HG02642 (cell line): Measurements from ENCODE around the gene ING4.
"Not testable (repeated sequence)": the region's sequence is repeated elsewhere in the genome, so short reads cannot be mapped to it uniquely, and the experiment has no call there.

Experiments used
- ATAC-seq: cut with Tn5 transposase; IDR thresholded peaks from one replicate; pipeline ENCODE4 v1.9.1; 2021; ENCODE audit warnings: mild to moderate bottlenecking; ENCODE audit not compliant: unreplicated experiment, poor library complexity

The ING4 gene

DNA sequence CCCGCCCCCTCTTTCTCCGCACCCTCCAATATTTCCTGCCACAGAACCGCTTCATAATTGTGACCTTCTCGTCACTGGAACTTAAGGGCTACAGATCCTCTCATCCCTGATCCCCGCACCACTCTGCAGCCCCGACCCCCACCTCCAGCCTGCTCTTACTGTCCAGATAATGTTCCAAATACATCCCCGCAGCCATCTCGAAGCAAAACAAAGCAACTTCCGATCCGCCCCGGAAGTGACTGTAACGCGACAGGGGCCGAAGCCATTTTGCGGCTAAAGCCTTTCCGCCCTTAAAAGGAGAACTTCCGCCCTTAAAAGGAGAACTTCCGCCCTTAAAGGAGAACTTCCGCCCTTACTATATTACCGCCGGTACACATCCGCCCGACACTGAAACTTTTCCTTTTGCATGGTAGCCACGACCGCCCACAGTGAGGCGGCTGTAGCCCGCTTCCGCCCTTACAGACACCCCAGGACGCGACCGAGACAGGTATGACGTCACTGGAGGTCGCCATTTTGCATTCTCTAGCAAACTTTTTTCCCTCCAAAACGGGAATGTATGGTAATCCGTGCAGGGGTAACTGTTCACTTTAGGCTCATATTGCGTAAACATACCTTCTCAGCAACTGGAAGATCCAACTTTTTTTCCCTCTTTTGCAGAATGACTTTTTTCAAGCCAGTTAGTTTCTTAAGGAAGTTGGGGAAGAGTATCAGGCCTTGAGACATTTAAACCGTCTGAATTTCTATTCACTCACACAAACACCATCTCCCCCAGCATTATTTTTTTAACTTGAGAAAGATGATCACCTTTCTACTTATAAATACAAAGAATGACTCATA lies at the start of gene ING4:
TSS of gene ING4 (minus strand) at position 214 of the 837 bp plus-strand sequence. CDS start at position 196, 18 bp downstream.
- ATAC-seq: peak; percentile 97

DNA sequence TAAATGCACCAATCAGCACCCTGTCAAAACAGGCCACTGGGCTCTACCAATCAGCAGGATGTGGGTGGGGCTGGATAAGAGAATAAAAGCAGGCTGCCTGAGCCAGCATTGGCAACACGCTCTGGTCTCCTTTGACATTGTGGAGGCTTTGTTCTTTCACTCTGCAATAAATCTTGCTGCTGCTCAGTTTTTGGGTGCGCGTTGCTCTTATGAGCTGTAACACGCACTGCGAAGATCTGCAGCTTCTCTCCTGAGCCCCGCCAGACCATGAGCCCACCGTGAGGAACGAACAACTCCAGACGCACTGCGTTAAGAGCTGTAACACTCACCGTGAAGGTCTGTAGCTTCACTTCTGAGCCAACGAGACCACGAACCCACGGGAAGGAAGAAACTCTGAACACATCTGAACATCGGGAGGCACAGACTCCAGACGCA lies 46.1 kb upstream of the ING4 start:
- ATAC-seq: no peak

DNA sequence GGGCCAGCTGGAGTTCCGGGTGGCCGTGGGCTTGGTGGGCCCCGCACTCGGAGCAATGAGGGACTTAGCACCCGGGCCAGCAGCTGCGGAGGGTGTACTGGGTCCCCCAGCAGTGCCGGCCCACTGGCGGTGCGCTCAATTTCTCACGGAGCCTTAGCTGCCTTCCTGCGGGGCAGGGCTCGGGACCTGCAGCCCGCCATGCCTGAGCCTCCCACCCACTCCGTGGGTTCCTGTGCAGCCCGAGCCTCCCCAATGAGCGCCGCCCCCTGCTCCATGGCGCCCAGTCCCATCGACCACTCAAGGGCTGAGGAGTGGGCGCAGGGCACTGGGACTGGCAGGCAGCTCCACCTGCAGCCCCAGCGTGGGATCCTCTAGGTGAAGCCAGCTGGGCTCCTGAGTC lies 45.4 kb upstream of the ING4 start:
- ATAC-seq: not testable (repeated sequence)

DNA sequence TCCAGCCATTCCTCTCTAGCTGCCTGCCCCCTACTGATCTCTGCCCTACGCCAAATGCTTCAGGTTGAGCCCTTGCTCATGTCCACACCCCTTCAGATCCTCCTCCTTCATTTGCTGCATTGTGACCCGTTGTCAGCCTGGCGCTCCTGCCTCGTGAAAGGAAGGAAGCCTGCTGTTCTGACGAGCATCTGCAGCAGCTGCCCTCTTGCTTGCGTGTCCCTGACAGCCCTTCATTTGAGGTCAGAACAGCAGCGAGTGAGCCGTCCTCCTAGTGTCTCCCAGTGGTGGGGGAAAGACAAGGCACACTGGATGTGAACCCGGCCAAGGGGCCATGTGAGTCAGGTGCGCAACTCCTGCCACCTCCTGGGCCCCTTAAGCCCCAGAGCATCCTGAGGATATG lies 40.7 kb upstream of the ING4 start:
- ATAC-seq: no peak

DNA sequence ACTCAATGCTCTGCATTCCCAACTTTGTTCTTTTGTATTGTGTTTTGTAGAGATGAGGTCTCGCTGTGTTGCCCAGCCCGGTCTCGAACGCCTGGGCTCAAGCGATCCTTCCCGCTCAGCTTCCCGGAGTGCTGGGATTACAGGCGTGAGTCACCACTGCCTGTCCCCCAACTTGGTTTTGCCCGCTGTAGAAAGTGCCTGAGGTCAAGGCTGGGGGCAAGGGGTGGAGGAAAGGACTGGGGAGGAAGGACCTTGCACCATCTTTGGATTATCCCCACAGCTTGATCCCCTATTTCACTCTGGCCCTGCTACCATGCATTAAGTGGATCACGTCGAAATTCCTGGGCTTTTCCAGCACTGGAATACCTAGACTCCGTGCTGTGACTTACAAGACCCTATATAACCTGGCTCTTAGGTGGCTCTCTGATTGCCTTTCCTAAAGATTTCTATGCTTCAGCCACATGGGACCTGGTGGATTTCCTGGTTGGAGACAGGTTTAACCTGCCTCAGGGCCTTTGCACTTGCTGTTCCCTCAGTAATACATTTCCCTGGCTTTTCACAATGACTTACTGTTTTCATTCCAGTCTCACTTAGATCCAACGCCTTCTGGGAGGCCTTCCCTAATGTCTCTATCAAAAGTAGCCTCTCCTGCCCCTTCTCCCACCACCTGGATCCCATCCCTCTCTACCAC lies 38.3 kb upstream of the ING4 start:
- ATAC-seq: no peak

DNA sequence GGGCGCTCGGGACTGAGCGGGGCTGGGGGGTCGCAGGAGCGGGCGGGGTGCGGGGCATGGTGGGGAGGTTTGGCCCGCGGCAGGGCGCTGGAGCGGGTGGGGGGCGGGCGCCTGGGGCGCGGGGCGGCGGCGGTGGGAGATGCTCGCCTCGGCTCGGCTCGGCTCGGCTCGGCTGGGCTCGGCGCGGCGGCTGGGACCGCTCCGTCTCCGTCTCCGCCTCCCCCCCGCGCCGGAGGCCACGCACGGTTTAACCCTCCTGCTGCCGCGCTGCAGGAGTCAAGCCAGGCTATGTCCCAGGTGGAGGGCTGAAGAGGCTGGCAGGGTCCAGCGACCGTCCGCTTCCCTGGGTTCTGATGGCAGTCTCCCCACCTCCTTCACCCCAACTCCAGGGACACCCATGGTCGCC lies 37.7 kb upstream of the ING4 start, which contains the start of gene PIANP:
TSS of gene PIANP (minus strand) at position 170 of the 406 bp plus-strand sequence. CDS start 2,754 bp downstream, outside the sequence.
- no peak for ATAC-seq

DNA sequence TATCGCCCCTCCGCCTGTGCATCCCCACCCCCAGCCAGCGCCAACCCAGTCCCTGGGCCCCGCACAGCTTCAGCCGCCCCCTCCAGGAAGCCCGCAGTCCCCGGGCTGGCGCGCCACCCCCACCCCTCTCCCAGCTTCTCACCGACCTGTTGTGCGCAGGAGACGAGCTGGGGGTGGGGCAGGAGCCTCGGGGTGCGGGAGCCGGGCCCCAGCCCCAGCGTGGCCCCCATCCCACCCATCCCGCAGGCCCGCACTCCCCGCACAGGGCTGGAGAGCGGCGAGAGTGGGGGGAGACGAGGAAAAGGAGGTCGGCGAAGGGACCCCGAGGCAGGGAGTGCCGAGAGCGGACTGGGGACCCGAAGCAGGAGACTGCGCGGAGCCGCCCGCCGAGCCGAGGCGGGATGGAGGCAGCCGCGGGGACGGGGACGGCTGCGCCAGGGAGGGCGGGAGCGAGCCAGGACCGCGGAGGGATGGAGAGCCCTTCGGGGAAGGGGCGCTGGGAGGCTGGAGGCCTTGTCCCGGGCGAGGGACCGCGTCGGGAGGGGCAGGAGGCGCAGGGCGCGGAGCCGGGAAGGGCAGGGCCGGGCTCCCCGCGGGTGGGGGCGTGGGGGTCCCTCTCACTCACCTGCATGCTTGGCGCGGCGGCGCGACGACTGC lies 37.2 kb upstream of the ING4 start:
- no peak for ATAC-seq

DNA sequence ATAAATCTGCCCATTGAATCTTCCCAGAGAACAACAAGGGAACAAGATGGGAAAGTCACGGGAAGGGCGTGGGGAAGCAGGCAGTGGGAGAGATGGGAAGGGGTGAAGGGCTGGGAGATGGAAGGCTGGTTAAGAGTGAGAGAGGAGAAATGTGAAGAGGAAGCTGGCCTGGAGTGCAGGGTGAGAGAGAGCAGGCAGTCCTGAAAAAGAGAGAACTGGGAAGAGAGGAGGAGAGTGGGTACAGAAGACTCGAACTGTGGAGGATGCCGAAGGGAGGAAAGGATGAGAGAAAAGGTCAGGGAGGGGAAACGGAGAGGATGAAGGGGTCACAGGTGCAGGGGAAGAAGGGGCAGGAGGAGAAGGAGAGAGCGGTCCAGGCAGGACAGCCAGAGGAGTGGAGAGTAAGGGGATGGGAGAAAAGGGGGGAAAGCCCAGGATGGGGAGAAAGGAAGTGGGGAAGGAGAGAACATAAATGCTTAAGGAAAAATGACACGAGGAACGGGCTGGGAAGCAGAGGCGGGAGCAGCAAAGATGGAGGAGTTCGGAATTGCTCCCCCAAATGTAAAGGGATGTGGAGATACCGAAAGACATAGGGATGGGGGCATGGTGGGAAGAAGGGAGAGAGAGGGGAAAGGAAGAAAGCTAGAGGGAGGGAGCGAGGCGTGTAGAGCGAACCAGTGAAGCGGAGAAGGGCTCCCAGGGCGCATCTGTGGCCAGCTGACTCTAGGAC lies 36.5 kb upstream of the ING4 start:
- no peak for ATAC-seq

DNA sequence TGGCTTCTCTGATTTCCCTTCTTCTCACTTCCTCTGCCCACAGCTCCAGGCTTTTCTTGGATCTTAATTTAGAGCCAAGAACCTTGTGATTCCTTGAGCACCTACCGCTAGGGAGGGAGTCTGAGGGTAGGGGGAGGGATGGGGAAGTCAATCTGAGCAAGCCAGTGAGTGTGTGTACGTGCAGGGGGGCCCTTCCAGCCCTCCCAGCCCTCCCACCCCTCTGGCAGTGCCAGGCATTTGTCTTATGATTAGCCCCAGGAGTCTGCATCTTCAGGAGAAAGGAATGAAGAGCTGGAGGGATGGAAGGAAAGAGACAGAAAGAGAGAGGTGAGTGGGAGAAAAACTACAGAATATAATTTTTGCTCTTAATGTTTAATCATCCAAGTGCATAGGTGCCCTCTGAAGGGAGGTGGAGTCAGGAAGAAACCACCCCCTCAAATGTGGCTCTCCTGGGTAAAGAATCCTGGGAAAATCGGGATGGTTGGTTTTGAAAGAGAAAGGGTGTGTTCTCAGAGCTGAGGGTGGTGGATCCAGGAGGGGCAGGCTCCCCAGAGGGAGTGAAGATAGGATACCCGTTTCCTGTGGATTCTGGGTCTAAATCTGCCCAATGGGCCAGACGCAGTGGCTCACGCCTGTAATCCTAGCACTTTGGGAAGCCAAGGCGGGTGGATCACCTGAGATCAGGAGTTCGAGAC lies 35.6 kb upstream of the ING4 start:
- no peak for ATAC-seq

DNA sequence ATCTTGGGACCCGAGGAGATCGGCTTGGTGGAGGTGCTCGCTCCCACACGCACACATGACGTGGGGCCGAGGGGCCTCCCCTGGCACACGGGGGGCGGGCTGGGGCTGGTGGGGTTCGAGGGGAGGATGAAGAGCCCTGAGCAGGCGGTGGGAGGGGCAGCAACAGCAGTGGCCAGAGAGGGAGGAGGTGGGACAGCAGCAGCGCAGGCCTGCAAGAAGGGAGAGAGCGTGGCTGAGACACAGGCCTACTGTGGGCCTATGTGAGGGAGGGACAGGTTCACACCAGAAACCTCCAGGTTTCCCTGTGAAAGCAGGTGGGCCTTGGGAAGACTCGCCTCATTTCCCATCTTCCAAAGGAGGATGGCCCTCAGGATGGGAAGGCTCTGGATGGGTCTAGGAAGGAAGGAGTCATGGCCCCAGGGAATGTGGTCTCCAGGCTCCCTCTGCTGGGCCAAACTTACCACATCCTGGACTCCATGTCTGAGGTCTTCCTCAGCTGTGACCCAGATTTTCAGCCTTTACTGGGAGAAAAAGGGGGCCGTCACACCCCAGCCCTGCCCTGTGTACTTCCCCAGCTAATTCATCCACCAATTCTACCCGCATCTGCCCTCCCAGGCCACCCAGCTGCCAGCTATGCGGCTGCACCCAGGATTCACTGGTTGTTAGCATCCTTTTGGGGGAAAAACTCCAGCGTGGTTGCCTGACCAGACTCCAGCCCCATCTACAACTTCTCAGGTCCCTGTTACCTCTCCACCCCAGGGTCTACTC lies 34.8 kb upstream of the ING4 start:
- ATAC-seq: no peak

DNA sequence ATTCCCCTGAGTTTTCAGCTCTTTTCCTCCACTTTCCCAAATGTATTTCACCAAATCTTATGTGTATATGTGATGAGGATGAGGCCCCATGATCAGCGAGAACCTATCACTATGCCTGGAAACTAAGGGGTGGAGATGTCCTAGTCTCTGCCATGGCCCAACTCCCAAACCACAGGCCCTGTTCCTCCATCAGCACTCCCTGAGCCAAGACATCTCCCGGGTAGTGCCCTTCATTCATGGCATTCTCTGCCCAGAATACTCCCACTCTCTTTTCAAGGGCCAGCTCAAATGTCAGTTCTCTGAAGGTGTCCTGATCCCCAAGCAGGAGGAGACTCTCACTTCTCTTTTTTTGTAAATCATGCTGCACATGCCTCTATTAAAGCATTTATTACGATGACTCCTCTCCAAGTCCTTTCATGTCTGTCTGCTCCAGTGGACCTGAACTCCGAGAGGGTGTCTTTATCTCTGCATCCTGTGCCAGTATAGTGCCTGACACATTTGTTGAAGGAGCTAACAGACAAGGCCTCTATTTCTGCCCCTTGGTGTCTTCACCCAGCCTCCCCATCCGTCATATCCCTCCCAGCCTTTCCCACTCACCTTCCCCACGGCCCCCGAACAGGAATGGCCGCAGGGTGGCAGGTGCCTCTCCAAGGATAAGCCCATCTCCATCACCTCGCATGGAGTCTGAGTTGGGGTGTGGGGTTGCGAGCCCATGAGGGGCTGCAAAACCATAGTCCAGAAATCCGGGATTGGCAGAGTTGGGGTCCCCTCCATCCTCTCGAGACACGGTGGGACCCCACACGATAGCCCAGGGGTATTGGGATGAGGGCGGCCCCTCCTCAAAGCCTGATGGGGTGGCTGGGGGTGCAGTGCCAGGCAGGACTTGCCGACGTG lies 34.0 kb upstream of the ING4 start:
- no peak for ATAC-seq

DNA sequence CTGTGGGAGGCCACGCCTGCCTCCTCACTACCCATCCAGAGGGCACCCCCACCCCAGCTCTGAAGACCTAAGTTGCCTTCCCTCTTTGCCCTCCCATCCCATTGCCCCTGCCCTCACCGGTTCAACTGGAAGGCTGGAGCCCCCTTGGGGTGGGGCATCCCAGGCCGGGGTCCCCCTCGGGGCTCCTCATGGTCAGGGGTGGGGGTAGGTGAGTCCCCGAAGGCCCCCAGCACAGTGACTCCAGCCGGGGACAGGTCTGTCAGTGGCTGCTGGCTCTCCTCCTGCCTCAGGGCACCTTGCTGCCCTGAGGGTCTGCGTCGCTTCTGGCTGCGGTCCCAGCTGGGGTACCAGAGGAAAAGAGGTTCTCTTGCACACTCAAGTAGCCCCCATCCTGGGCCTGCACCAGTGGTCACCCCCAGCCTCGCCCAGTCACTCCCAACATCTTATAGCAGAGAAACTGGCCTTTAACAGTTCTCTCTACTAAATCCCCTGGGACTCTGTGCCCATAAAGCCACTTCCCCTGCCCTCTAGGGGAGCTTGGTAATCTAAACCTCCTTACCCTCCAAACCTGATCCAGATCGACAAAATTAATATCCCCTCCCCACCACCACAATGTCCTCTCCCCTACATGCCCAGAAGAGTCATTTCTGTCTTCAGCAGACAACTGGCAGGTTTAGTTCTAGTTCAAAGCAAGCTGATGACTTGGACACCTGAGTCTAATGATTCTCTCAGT lies 32.6 kb upstream of the ING4 start:
- no peak for ATAC-seq

DNA sequence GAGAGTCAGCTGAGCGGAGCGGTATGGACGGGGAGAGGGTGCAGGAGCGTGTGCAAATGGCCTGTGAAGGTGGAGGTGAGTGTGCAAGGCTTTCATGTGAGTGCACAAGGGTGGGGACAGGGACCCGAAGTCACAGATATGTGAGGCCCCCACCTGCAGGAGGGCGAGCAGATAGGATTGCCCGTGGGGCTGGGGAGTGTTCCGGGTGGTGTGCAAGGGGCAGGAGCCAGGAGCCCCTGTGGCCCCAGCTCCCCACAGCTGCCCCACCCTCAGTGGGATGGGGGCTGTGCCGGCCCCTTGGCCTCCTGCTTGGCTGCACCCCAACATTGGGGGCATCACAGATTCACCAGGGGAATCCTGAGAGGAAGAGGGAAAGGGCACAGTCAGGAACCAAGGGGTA lies 31.8 kb upstream of the ING4 start:
- no peak for ATAC-seq

DNA sequence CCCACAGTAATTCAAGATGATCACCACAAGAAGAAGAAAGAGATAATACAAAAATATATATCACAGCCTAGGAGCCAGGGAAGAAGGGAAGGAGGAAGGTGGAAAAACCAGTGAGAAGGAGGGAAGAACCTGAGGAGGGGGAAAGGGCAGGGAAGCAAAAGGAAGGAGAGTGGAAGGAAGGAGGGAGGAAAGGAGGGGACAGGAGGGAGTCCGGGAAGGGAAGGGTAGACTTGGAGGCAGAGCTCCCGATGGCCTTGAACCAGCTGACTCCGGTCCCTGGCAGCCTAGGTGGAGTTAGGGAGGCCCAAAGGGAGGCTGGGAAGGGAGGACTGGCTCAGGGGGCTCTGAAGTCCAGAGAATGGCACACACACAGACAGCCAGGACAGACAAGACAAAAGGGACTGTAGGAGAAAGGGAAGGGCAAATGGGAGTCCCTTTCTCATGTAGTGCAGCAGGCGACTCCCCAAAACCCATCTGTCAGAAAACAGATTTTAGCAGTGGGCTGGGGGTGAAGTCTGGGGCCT lies 31.0 kb upstream of the ING4 start:
- ATAC-seq: no peak

DNA sequence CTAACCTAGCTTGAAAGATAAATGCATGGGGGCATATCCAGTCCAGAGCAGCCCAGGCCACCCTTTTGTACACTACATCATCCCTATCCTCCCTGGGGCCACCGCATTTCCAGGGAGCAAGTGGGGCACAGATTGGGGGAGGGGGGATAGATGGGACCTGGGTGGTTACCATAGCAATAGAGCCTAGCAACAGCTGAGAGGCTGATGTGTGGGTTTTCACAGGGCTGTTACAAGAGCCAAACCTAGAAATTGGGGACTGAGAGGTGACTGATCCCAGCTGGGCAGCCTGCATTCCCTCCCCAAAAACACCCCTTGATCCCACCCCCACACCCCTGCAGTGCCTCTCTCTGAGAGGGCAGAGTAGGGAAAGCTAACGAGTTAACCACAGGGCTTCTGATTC lies 30.0 kb upstream of the ING4 start:
- ATAC-seq: no peak

DNA sequence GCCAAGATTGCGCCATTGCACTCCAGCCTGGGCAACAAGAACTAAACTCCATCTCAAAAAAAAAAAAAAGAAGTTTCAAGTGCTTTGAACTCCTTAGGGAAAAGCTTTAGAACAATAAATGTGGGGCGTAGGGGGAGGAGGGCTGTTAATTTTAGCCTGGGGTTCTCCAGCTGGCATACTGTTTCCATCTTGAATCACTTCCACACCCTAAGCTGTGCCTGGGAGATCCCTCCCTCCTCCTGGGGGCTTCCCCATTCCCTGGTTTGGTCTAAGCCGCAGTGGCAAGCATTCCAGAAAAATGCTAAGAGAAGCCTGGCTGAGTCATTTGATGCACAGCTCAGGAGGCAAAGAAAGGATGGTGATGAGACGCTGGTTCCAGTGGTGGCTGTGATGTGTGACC lies 28.6 kb upstream of the ING4 start:
- ATAC-seq: no peak
